GM23248 (cell line): ENCODE results near the gene GPR108.

ENCODE experiments used
- EZH2 ChIP-seq: fragments of 200-600 bp; sonication (generic); IDR thresholded peaks from 2 replicates; pipeline ENCODE4 v1.6.1; 2018; ENCODE audit warnings: antibody characterized with exemption, mild to moderate bottlenecking; ENCODE audit not compliant: insufficient read depth, poor library complexity, severe bottlenecking
- EZH2phosphoT487 ChIP-seq: fragments of 200-600 bp; sonication (generic); IDR thresholded peaks from 2 replicates; pipeline ENCODE4 v1.6.1; 2018; ENCODE audit warnings: antibody characterized with exemption, moderate library complexity, mild to moderate bottlenecking, low read depth; ENCODE audit not compliant: insufficient read depth

- TF ChIP-seq EZH2phosphoT487 (no peak), EZH2 (no peak)
Observed at GRCh38 chr19:6719992-6720368, 17.4 kb downstream of the GPR108 start.
